Tibial nerve (tissue), 4 donors: ENCODE data around the gene EFCAB9.

Experiments
- CTCF ChIP-seq, 5 experiments: fragments of 200-600 bp in 3 of 5; fragments of 450-650 bp in 2 of 5; sonication (generic) in 3 of 5; IDR thresholded peaks; one replicate each; pipeline ENCODE4 v1.5.1; 2016 to 2019; ENCODE audit warnings: antibody characterized with exemption in 5 of 5, mild to moderate bottlenecking in 3 of 5, moderate library complexity in 2 of 5
- EP300 ChIP-seq, 2 donors: sonication (generic); formaldehyde crosslinking; IDR thresholded peaks; one replicate each; pipeline ENCODE4 v1.6.1; 2017; ENCODE audit warnings: antibody characterized with exemption in 2 of 2, mild to moderate bottlenecking in 1 of 2
- POLR2A ChIP-seq, 2 donors: fragments of 450-650 bp; IDR thresholded peaks; one replicate each; pipeline ENCODE4 v1.6.1; 2017; ENCODE audit warnings: antibody characterized with exemption in 2 of 2, mild to moderate bottlenecking in 2 of 2, moderate library complexity in 2 of 2

GRCh38 chr5:172238334-172238733, 44.4 kb downstream of the EFCAB9 start:
- TF ChIP-seq CTCF (IDR thresholded peaks at IDR 0.05) (no peak), POLR2A (IDR thresholded peaks at IDR 0.05) (no peak), EP300 (IDR thresholded peaks at IDR 0.05) (no peak)
